GM12865 (cell line): ENCODE results near the gene FAM13A.

Experiments used
- DNase-seq: peaks from one replicate; pipeline ENCODE4 v3.0.0; 2010; ENCODE audit warnings: low read depth
- H3K4me3 ChIP-seq: 2 replicates; pipeline ENCODE4 v1.5.1; 2011; ENCODE audit warnings: mild to moderate bottlenecking, low read depth, low read length, control low read depth
- CTCF ChIP-seq: IDR thresholded peaks from 2 replicates; pipeline ENCODE4 v1.5.1; 2011; ENCODE audit warnings: low read length, control low read depth, low read depth, inconsistent platforms; ENCODE audit not compliant: insufficient read depth; ENCODE audit errors: missing control alignments

FAM13A gene

GRCh38 chr4:88878642-88879041 is 178.3 kb downstream of the FAM13A start:
- TF ChIP-seq CTCF: no peak
- DNase-seq: no peak
- H3K4me3 ChIP-seq: no peak overlapping the region

- DNase-seq: no peak
- TF ChIP-seq CTCF: no peak
- H3K4me3 ChIP-seq: no peak overlapping the region
Observed at GRCh38 chr4:88870428-88870827, 186.6 kb downstream of the FAM13A start.

GRCh38 chr4:88868510-88868909 is 188.5 kb downstream of the FAM13A start:
- no peak for DNase-seq
- TF ChIP-seq CTCF: no peak
- no peak overlapping the region for H3K4me3 ChIP-seq

GRCh38 chr4:88866862-88867550 is 190.0 kb downstream of the FAM13A start:
- TF ChIP-seq CTCF: no peak
- no peak overlapping the region for H3K4me3 ChIP-seq
- DNase-seq: no peak

GRCh38 chr4:88865466-88865865 is 191.5 kb downstream of the FAM13A start:
- DNase-seq: no peak
- no peak for TF ChIP-seq CTCF
- H3K4me3 ChIP-seq: no peak overlapping the region

- DNase-seq: no peak
- TF ChIP-seq CTCF: no peak
- H3K4me3 ChIP-seq: no peak overlapping the region
Observed at GRCh38 chr4:88865046-88865445, 191.9 kb downstream of the FAM13A start.

GRCh38 chr4:88860586-88860985 is 196.4 kb downstream of the FAM13A start:
- H3K4me3 ChIP-seq: no peak overlapping the region
- DNase-seq: no peak
- TF ChIP-seq CTCF: no peak
